ENCODE data around the gene LIMA1.

LIMA1 gene

GRCh38 chr12:50263832-50264231, 19.5 kb downstream of the LIMA1 start:
- no peak for TF ChIP-seq ZFX (IDR thresholded peaks at IDR 0.05)
- H3K27ac ChIP-seq, result no peak overlapping the region

DNA sequence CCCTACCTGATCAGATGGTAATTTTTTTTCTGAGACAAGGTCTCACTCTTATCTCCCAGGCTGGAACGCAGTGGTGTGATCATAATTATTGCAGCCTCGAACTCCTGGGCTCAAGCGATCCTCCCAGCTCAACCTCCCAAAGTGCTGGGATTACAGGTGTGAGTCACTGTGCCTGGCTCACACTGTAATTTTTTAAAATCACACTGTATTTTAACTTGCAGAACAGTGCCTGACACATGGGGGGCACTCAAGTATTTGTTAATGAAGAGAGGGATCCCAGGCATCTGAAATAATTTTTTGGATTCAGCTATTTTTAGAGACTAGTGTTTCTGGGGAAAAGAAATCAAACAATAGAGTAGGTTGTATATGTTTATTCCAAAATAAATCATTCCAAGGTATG, 21.7 kb downstream of the LIMA1 start:
- TF ChIP-seq ZFX (IDR thresholded peaks at IDR 0.05), result no peak
- TF ChIP-seq, protein P1, sequence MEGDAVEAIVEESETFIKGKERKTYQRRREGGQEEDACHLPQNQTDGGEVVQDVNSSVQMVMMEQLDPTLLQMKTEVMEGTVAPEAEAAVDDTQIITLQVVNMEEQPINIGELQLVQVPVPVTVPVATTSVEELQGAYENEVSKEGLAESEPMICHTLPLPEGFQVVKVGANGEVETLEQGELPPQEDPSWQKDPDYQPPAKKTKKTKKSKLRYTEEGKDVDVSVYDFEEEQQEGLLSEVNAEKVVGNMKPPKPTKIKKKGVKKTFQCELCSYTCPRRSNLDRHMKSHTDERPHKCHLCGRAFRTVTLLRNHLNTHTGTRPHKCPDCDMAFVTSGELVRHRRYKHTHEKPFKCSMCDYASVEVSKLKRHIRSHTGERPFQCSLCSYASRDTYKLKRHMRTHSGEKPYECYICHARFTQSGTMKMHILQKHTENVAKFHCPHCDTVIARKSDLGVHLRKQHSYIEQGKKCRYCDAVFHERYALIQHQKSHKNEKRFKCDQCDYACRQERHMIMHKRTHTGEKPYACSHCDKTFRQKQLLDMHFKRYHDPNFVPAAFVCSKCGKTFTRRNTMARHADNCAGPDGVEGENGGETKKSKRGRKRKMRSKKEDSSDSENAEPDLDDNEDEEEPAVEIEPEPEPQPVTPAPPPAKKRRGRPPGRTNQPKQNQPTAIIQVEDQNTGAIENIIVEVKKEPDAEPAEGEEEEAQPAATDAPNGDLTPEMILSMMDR (conservative IDR thresholded peaks at IDR 0.05), result no peak
- H3K27ac ChIP-seq, result no peak overlapping the region

DNA sequence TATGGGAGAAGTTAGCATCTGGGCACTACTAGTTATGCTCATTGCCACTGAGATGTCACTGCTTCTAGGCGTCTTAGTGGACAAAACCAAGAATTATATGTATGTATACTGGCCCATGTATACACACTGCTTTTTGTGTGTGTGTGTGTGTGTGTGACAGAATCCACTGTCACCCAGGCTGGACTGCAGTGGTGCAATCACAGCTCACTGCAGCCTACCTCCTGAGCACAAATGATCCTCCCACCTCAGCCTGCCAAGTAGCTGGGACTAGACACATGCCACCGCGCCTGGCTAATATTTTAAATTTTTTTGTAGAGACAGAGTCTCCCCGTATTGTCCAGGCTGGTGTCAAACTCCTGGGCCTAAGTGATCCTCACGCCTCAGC, 25.2 kb downstream of the LIMA1 start:
- no peak for TF ChIP-seq ZFX (IDR thresholded peaks at IDR 0.05)
- TF ChIP-seq, protein P1 (conservative IDR thresholded peaks at IDR 0.05), result no peak
- H3K27ac ChIP-seq, result peak overlapping the region; percentile 68

DNA sequence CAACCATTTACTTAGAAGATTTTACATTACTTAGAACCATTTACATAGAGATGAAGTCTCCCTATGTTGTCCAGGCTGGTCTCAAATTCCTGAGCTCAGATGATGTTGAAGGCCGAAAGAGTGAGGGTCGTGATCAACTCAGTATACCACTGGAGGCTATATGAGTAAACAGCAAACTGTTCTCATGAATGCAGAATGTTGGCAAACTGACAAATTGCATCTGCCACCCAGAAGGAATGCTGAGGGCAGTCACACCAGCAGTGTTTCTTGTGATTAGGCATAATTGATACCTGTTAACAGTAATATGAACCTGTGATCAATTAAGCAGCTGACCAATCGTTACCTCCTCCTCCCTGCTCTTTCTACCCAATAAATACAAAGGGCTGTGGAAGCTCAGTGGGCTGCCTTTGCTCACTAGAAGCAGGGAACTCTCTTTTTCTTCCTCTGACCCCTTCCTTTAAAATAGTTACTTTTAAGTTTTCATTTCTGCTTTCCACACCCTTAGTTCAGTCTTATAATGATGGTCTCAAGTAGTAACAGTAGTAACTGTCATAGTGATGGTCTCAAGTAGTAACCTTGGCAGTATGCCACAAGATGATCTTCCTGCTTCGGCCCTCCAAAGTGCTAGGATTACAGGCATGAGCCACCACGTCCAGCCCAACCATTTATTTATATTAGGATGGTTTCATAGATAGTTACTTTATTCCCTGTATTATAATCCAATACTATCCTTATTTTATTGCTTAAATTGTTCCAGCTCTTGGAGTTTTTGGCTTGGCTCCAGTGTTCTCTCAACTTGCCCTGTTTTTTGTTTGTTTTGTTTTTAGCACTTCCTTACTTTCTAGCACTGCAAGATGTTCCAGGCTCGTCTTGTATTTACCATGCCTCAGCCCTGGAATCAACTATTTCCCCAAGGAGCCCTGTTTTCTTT, 25.8 kb downstream of the LIMA1 start:
- TF ChIP-seq ZFX (IDR thresholded peaks at IDR 0.05), result no peak
- TF ChIP-seq, protein P1 (conservative IDR thresholded peaks at IDR 0.05), result no peak
- H3K27ac ChIP-seq, result peak overlapping the region; percentile 68

- no peak overlapping the region for H3K27ac ChIP-seq
- TF ChIP-seq, protein P1 (conservative IDR thresholded peaks at IDR 0.05), result no peak
- no peak for TF ChIP-seq ZFX (IDR thresholded peaks at IDR 0.05)
Measured at GRCh38 chr12:50256761-50257160, 26.6 kb downstream of the LIMA1 start.

GRCh38 chr12:50252977-50253602, 30.2 kb downstream of the LIMA1 start:
- no peak for TF ChIP-seq ZFX (IDR thresholded peaks at IDR 0.05)
- TF ChIP-seq, protein P1 (conservative IDR thresholded peaks at IDR 0.05), result no peak
- peak overlapping the region; percentile 47; the same call in 1 of the 2 replicates for H3K27ac ChIP-seq

DNA sequence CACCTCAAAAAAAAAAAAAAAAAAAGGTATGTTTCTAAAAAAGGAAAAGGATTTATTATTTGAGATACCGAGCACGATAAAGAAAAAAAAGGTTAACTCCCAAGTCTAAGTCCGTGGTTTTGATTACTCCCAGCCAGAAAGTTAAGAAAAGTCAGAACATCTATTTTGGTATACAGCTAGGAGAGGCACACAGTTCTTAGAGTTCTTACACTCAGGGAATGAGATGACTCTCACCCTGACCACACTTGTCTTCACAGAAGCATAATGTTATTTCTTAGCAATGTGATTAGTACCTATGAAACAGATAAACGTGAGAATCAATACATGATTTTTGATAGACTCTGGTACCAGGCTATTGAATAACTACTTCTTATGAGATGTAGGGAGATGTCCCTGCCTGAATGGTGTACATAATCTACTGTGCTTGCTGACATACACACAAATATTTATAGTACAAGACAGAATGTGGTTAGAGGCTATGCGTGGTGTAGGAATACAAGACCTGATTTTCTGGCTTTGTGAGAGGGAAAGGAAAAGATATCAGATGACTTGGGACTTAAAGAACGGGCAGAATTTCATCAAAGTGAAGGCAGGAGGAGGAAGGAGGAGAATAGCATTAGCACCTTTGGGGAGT, 31.6 kb downstream of the LIMA1 start:
- TF ChIP-seq, protein P1 (conservative IDR thresholded peaks at IDR 0.05), result no peak
- TF ChIP-seq ZFX (IDR thresholded peaks at IDR 0.05), result no peak
- peak overlapping the region; percentile 61 for H3K27ac ChIP-seq
